NCI-H510A (cell line): ENCODE data around the gene ACSL6.

Experiments
- DNase-seq: peaks from one replicate; lab custom pipeline; 2025; lab: John Stamatoyannopoulos, UW

The ACSL6 gene

DNA sequence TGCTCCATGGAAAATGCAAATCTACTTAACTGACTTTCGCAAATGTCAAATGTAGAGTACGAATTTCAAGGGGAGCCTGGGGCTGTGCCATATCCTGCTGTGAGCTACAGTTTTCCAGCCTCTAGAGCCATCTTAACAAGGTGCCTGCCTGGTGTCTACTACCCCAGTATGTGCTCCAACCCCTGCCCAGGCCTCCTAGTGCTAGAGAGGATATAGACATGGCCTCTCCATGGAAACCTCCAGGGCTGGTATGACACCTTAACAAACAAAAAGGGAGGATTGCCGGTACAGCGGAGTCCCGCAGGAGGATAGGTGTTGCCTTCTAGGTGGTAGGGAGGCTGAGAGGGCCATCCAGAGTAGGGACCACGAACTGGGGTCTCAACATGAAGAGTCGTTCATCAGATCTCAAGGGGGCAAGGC is 35.4 kb upstream of the ACSL6 start:
- no peak for DNase-seq

DNA sequence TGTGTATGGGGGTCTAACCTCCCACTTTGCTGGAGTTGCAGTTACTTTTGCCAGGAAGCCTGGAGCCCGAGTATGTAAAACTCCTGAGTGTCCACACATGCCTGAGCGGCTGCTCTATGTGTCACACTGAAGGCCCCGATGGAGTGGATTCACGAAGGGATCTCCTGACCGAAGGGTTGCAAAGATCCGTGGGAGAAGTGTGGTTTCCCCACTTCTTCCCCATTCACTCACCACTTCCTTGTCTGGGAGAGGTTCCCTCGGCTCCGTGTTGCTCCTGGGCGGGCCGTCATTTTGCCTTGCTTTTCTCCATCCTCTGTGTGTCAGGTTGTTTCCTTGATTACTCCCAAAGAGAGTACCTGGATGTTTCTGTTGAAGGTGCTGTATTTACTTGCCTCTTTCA is 32.7 kb upstream of the ACSL6 start:
- DNase-seq = no peak

DNA sequence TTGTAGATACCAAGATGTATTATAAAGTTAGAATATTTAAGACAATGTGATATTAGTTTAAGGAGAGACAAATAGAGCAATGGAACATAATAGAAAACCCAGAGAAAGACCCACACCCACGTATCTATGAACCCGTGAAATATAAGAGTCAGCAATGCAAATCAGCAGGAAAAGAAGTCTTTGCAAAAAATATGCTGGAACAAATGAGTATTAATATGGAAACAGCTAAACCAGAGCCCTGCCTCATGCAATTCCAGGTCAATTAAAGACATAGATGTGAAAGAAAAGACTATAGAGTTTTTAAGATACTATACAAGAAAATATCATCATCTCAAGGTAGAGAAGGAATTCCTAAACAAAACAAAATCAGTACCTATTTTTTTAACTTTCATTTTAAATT is 25.9 kb upstream of the ACSL6 start:
- DNase-seq = no peak

DNA sequence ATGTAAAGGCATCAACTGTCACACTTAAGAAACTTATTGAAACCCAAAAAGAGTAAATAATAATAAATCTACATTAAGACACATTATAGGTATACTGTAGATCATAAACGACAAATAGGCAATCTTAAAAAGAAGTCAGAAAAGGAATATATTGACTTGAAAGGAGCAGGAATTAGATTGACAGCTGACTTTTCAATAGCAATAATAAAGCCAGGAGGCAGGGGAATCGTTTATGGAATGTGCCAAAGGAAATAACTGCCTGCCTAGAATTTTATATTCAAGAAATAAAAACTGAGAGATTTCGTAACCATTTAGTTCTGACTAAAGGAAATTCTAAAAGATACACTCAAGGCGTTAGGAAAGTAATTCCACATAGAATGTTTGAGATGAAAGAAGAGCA is 21.7 kb upstream of the ACSL6 start:
- no peak for DNase-seq

DNA sequence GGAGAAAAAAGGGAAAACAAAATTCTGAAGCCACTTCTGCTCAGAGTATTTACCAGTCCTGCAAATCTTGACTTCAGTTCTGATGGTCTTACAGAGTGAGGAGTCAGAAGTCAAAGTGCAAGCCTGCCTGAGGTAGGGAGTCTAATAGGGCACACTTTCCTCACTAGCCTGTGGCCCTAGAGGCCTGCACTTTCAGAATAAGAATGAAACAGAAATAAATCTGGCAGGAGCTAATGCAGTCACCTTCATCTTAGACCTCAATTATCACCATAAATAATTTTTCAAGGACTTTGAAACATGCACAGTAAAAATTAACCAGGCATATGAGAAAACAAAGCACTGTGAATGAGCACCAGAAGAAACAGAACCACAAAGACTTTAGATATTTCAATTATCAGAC is 20.7 kb upstream of the ACSL6 start:
- no peak for DNase-seq

DNA sequence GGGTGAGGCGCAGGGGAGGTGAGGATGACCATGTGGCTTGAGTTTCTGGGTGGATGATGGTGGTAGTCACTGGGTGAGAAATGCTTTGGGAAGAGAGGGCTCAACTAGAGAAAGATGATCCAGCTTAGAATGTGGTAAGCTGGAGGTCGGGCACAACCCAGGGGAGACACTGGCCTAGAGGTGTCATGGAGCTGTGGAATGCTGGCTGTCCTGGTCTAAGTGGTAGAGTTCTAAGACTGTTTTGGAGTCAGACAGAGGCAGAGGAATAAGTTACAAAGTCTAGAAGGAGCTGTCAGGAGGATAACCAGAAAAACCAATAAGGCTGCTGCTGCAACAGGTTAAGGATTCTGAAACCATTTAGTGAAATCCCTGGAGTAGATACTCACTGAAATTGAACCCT is 19.2 kb upstream of the ACSL6 start:
- no peak for DNase-seq

DNA sequence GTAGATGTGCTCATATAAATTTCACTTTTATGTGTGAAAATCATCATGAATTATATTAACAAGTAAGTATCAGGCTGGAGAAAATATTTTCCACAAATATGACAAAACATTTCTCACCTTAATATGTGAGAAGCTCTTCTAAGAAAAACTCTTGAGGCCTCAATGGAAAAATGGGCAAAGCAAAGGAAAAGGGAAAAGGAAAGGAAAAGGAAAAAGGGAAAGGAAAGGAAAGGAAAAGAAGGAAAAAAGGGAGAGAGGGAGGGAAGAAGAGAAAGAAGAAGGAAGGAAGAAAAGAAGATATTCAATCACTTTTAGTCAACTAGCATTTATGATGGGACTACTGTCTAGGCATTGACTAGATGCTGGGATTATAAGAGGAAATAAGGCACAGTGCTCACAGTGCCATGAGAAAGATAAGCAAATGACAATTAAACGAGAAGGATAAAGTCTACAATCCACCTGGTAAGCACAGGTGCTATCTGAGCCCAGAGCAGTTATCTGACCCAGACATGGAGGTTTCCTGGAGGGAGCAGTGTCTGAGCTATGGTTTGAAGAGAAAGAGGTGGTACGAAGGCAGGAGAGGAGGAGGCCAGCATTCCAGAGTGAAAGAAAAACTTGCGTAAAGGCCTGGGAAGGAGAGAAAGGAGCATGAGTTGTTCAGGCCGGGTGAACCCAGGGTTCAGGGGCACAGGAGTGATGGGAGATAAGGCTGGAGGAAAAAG is 18.3 kb upstream of the ACSL6 start:
- DNase-seq = no peak

DNA sequence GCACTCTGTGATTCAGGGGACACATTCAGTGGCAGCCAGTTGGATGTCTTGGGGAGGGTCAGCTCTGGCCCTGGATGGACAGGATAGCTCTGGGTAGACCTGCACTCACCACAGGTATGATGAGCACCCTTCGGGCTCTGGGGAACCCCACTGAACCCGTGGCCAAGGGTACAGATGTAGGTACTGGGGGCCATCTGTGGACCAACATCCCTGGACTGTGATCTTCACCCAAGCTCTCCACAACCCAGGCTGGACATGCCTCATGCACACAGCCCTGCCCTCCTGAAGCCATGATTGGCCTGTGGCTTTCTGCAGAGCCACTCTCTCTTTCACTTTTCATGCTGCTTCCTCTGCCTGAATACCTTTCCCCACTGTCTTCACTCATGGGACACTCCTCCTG is 15.6 kb upstream of the ACSL6 start:
- no peak for DNase-seq

DNA sequence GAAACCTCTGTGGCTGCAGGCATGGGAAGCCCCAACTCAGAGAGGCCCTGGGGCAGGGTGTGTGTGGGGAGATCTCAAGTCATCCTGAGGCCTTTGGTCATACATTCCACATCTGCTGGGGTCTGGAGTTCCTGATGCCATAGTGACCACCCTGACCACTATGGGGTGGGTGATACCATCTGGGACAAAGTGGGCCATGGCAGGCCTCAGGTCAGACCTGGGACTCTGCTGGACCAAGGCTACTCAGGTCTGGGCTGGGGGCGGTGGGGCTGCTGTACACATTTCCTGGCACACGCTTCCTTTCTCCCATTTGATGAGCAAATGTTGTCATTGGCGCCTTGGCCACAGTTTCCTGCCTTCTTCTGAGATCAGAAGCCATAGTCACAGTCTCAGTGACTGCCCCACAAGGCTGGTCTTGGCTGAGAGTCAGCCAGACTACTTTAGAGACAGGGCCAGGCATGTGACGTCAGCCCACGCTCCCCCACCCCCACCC is 15.1 kb upstream of the ACSL6 start:
- no peak for DNase-seq

DNA sequence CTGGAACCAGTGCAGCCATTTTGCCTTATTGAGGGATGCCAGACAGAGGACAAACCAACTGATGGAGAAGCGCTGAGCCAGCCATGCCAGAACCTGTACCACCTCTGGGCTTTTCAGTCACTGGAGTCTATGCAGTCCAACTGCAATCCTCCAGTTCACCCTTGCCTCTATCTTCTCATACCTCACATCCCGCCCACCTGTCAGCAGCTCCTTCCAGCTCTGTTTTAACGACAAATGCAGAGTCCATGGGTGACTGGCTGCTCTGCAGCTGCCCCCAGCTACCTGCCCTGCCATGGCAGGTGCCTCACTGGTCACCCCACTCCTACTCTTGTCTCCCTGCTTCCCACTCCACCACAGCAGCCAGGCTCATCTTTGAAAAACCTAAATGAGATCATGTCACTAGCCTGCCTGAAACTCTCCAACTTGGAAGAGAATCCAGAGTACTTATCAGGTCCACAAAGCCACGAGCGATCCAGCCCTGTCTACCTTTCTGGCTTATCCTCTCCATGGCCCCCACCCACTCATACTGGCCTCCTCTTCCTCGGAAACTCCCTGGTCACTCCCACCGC is 14.0 kb upstream of the ACSL6 start:
- no peak for DNase-seq

DNA sequence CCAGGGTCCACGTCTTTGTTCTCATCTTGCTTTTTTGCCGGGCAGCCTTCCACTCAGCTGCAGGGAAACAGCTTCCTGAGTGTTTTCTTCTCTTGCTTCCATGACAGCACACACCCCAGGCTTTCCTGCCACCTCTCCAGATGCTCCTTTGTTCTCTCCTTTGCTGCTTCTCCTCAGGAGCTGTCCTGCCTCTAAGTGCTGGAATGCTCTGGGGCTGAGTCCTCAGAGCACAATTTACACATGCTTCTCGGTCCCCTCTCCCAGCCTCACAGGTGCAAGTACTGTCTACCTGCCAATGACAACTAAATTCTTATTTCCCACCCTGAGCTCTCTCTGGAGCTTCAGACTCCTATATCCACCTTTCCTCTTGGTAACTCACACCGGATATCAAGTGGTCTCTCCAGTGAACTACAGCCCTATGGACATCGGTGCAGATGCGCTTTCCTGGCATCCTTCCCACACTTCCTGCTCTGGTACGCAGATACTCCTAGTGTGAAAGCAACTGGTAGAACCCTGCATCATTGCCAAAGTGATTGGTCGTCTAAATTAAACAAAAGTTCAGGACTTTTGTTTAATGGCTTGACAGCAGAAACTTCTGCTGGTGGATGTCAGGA is 13.4 kb upstream of the ACSL6 start:
- no peak for DNase-seq

DNA sequence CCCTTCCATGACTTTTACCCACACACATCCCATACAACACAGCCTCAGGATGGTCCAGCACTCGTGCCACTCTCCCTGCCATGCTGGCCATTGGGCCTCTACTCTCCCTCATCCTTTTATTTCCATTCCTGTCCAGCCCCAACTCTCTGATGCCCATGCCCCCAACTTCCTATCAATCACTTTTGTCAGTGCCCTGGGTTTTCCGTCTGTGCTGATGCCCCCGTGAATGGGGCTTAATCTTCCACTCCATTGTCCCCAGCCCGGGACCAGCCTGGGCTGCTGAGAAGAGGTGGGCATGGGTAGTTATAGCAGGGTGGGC is 12.6 kb upstream of the ACSL6 start:
- DNase-seq = no peak

DNA sequence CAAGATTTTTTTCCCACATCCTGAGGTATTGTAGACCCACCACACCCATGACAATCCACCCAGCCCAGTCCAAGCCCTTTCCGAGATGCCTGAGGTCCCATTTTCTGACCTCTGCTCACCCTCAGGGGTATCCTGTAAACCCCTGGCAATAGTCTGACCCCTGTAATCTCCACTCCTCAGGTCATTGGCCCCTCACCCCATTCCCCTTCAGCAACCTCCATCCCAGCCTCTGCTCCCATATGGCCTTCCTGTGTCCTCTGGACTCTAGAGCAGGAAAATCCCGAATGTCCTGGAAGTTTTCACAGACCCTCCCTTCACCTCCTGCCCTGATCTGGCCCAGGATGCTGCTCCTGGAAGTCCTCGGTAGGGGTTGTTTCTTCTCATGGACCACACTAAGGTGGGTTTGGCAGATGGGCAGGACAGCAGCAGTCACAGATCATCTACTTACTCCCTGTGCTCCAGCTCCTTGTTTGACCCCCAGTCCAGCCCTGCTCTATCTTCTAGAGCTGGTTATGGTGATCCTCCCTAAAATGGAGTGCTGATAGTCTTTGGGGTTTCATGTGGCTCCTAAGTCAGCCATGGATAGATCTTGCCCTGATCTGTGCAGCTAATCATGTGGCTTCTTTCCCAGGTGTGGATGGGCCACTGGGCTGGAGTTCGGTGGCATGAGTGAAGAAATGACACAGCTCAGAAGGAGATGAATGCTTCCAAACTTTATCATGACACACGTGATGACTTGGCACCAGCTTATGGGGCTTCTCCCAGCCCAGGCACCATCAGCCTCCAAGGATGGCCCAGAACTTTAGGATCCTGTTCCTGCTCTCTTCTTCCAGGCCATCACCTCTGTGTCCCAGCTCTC is 12.0 kb upstream of the ACSL6 start:
- no peak for DNase-seq

DNA sequence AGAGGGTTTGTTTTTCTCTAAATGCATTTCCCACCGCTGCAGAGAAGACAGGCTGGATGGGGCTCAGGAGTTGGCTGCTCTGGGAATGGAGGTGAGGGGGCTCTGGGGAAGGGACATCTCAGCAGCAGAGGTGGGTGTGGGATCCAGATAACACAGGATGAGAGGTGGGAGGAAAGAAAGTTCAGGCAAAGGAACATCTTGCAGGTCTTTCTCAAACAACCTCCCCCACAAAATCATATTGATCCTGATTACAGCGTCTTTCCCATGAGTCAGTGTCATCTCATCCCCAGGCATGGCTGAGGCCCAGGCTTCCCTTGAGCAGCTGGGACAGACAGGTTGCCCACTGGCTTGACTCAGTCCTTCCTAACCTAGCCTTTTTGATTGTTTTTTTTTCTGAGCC is 11.3 kb upstream of the ACSL6 start:
- DNase-seq = no peak

DNA sequence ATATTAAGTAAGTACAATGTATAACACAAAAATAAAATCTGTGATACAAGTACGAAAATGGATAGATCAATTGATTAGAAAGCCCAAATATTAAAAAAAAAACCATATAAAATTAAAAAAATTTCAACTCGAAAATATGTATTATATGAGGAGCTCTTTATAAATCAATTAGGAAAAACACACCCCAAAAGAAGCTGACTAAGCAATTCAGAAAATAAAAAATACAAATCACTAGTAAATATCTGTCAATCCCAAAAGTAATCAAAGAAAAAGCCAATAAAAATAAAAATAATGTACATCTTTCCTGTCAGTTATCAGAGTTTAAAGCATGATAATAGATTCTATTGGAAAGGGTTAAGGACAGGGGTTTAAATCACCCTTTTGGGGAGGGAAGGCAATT is 10.2 kb upstream of the ACSL6 start:
- DNase-seq = no peak

DNA sequence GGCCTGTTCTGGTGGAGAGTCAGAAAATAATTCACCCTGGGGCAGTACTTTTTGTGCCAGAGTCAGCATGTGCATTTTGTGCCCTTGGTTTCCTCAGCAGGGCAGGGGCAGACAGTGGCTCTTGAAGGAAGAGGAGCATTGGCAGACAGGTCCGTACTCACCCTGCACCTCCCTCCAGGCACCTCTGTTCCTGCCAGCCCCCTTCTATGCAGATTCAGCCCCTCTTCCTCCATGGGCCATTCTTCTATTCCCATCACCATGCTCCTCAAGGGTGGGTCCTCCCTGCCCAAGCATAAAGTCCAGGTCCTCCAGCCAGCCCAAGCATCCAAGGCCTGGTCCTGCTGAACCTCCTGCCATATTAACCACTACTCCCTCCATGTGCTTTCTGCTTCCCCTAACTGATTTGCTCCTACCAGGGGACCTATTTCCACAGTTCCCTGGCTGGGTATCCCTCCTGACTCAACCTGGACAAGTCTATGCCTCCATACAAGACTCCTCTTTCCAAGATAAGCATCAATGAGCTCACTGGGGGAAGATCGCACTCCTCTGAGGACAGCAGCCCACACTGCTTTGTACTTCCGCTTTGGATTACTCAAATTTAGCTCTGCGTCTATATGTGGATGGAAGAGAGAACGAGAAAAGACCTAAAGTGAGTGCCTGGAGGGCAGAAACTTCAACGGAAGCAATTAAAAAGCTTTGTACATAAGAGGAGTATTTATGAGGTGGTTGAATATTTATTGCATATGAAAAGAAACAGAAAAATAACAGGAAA is 9.3 kb upstream of the ACSL6 start:
- no peak for DNase-seq

DNA sequence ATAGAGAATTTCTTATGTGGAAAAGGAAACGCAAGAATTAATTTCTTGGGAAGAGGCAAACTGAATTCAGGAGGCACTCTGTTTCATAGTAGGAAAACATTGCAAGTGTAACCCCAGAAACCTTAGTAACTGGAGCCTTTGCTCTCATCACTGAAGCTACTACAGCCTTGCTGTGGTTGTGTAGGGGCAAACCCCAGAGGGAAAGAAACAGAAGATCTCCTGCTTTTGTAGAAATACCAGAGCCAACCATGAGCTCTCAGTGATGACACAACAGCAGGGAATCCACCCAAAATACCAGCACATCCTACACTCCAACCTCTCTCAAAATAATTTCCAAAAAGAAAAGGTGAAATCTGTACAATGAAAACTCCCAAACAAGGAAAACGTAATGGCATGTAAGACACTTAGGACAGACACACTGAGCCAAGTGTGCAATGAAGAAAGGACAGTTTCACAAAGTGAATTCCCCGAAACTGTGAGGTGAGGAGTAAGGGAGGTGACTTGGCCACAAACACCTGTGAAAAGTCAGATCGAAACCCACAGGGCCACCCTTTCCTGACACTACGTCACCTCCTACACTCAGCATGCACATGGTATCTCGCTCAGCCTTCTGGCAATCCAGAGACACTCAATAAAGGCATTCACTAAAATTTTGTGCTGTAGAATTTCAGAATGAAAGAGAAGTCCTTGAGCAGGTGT is 8.5 kb upstream of the ACSL6 start:
- DNase-seq = no peak

DNA sequence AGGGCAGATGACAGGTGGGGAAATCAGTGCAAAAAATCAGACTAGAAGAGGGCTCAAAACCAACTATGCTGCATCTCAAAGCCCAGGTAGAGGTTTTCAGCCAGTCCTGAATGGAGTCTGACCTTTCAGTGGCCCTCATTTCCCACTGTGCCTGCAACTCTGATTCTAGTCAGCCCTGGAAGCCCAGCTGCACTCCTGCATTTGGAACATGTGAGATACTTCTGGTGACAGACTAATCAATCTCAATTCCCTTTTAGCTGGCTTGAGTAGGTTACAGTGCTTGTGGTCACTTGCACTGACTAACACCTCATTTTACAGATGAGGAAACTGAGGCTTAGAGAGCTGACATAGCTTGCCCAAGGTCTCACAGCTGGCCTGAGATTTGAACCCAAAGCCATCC is 7.9 kb upstream of the ACSL6 start:
- DNase-seq = no peak

DNA sequence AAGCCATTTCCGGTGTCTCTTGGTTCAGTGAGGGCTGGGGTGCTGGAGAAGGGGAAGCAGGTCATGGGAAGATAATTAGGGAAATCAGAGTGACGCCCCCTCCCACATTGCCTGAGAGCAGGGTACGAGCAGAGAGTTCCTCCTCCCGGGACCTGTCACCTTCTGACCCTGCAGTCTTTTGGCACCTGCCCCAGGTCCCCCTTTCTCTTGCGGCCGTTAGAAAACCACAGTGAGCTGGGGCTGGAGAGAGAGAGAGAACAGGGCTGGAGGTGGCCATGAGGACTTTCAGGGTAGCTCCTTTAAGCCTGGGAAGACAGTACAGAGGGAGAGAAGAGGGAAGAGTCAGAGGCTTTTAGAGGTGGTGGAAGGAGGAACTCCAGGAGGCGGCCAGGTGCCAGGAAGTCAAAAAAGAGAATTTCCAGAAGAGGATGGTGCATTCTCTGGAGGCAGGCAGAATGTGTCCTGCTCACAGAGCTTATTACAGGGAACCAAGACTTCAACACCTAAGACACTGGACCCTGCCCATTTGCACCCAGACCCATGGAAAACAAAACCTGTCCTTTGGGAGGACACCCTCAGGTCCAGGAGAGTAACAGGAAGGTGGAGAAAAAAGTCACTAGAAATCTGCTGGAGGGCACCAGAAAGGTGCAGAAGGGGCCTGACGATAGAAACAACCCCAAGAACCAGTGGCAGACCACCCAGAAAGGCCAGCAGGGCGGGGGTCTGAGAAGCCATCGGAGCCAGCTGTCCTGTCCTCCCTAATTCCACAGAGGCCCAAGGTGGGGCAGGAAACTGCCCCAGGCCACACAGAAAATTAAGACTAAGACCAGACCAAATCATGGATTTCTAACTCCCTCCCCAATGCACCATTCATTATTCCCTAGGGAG is 6.5 kb upstream of the ACSL6 start:
- no peak for DNase-seq

DNA sequence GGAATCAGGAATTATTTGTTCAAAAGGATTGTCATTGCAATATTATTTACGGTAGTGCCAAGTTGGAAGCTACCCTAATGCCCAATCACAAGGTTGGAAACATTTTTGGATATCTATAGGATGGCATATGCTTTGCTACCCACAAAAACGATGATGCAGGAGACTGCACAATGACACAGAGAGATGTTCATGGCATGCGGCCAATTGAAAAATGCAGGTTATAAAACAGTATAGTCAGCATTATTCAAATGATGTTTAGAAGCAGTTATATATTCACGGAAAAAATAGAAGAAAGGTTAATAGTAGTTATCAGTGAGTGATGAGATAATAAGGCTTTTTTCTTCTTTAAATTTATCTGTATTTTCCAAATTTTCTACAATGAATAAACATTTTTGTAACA is 5.9 kb upstream of the ACSL6 start:
- DNase-seq = no peak
